GM21360 (cell line): ENCODE measurements around the gene NSF.
"Not testable (repeated sequence)": the region's sequence is repeated elsewhere in the genome, so short reads cannot be mapped to it uniquely, and the experiment has no call there.

Source experiments
- ATAC-seq: cut with Tn5 transposase; IDR thresholded peaks from one replicate; pipeline ENCODE4 v1.9.1; 2021; ENCODE audit warnings: mild to moderate bottlenecking, moderate library complexity; ENCODE audit not compliant: unreplicated experiment

Gene NSF

GRCh38 chr17:46627452-46627851 is 37.0 kb downstream of the NSF start:
- not testable (repeated sequence) for ATAC-seq

- ATAC-seq: not testable (repeated sequence)
Measured at GRCh38 chr17:46628753-46629436, 38.4 kb downstream of the NSF start.

DNA sequence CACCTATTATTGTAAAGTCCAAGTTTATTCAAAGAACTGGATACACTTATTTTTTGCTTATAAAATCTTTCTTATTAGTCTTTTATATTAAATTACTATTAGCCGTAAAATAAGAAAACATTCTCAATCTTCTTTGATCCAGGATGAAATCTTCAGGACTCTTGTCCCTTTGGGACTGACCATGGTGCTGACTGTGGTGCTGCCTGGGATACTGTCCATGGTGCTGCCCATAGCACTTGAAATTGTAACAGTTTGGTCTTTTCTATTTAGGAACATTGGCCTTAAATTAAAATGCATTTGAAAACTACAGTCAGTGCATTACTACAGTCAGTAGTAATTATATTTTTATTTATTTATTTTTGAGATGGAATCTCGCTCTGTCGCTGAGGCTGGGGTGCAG is 41.7 kb downstream of the NSF start:
- ATAC-seq: not testable (repeated sequence)

DNA sequence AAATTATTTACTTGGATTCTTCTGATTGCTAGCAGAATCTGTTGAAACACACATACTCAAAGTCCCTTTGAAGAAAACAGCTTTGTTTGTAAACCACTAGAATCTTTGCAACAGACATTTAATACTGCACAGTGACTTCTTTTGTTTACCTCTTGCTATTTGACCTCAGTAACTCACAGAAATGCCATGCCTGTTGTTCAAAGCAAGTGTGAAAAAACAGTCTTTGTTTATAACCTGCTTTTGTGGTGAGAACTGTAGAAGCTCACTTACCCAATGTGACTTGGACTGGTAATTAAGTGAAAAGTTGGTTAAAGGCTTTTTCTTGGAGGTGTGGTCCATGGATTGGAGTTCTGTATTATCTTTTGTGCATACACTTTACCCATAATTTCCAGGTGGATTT is 44.4 kb downstream of the NSF start:
- ATAC-seq: not testable (repeated sequence)

- ATAC-seq: not testable (repeated sequence)
Measured at GRCh38 chr17:46641861-46642656, 51.6 kb downstream of the NSF start.

- not testable (repeated sequence) for ATAC-seq
Measured at GRCh38 chr17:46647251-46647650, 56.8 kb downstream of the NSF start.

GRCh38 chr17:46647688-46648278 is 57.3 kb downstream of the NSF start:
- not testable (repeated sequence) for ATAC-seq

DNA sequence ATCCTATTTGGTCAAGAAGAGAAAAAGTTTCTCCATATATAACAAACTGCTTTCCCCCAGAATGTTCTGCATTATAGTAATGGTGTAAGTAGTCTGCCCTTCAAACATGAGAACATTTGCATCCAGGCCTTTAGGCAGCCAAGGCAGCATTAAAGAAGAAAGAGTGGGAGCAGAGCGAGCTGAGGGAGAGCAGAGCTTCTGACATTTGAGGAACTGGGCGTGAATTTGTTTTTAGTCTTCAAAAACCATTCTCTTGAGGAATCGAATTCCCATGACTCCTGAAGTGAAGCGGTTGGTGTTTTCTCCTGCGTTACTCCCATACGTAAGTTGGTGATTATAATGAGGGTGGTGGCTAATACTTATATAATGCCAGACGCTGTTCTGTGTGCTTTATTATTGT is 58.8 kb downstream of the NSF start:
- not testable (repeated sequence) for ATAC-seq

DNA sequence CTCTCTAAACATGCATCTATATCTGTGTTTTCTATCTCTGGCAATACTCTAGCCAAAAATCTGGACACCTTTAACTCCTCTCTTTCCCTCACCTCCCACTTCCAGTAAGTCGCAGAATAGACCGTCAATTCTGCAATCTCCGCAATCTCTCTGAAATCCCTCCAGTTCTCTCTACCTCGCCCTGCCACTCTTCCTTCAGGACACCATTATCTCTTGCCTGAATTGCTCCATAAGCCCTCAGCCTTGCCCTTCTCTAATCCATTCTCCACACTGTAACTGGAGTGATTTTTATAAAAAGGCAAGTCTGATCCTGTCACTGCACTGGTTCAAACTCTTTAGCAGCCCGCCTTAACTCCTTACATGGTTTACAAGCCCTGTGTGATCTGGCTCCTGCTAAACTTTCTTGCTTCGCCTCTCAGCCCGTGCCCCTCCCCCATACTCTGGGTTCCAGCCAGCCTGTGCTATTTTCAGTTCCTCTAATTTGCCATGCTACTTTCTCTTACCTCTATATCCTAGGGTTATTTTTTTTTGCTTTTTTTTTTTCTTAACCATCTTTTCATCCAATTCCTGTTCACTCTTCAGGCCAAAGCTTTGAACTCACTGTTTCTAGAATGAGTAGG is 61.7 kb downstream of the NSF start:
- not testable (repeated sequence) for ATAC-seq

- ATAC-seq: not testable (repeated sequence)
Measured at GRCh38 chr17:46658235-46658634, 67.8 kb downstream of the NSF start.

GRCh38 chr17:46659702-46660101 is 69.2 kb downstream of the NSF start:
- ATAC-seq: not testable (repeated sequence)

GRCh38 chr17:46663123-46663522 is 72.7 kb downstream of the NSF start:
- not testable (repeated sequence) for ATAC-seq

DNA sequence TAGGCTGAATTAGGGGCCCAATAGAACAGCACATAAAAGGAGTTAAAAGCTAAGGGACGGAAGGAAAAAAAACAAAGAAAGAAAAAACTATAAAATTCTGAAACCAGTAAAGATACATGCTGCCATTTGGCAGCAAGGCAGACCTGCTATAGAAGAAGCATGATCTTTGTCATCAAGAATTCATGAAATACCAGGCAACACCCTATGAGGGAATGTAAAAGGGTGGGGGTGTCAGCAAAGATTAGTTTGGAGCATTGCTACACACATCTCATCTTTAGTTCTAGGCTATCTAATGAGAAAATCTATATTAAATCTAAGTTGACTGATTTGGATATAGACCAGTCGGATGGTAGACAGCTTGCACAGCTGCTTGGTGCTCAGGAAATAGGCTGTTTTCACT is 73.1 kb downstream of the NSF start:
- ATAC-seq: not testable (repeated sequence)

- ATAC-seq: not testable (repeated sequence)
Measured at GRCh38 chr17:46665969-46666368, 75.5 kb downstream of the NSF start.

- ATAC-seq: not testable (repeated sequence)
Measured at GRCh38 chr17:46670789-46671188, 80.3 kb downstream of the NSF start.

DNA sequence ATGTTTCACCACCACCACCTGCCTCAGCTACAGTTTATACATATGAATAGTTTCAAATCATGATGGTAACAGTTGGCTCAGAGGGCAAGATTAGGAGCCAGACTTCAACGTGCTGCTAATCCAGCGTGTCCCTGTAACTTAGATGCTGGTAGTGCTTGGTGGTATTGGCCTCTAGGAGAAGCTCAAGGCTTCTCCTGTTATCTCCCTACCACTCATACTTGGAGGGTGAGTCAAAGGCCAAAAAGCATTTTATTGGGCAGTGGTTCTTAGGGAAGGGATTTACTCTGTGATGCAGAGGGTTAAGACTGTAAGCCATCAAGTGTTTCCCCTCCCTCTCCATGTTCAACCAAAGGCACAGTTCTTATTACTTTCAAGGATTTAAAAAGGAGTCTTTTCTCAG is 82.3 kb downstream of the NSF start:
- not testable (repeated sequence) for ATAC-seq

- ATAC-seq: not testable (repeated sequence)
Measured at GRCh38 chr17:46677819-46678218, 87.3 kb downstream of the NSF start.

DNA sequence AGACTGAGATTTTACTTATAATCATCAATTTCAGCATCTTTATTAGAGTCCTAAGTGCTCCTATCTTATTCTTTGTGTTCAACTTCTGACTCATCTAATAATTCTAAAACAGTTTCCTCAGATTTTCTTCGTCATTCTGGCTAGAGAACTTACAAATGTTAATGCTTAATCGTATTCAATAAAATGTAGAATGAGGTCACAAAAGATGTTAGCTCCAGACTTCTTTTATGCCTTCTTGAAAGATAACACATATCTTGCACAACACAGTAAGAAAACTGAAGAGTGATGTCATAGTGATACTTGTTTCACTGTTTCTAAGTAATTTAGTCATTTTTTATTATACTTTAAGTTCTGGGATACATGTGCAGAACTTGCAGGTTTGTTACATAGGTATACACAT is 93.2 kb downstream of the NSF start:
- ATAC-seq: not testable (repeated sequence)

DNA sequence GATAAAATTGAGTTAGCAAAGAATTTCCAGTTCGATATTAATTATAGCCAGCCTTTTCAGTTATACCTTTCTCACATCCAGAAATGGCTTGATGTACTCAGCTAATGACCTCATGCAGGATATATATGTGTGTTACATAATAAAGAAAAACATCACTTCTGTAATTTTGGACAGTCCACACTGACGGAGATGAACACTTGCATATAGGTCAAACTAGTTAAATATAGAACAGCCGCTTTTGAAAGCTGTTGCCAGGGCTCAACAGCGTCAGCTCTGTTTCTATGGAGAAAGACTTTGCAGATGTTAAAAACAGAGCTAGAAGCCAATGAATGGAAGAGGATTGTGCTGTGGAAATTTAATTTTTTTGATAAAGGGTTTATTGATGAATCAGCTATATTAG is 94.8 kb downstream of the NSF start:
- ATAC-seq: not testable (repeated sequence)

DNA sequence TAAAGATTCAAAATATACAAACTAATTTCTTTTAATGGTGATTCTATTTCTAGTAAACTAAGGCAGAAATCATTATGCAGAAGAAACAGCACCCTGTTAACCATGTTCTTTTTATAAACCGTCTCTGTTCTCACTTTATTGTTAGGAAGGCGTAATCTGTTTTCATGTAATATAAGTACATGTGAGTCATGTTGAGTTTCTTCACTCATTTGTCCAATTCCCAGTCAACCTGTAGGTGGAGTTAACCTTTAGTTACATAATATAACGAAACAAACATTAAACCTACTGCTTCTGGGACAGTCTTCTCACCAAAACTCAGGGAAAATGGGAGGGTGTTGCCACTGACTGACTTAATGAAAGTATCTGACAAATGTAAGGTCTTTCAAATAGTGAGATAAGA is 101.7 kb downstream of the NSF start:
- ATAC-seq: not testable (repeated sequence)

DNA sequence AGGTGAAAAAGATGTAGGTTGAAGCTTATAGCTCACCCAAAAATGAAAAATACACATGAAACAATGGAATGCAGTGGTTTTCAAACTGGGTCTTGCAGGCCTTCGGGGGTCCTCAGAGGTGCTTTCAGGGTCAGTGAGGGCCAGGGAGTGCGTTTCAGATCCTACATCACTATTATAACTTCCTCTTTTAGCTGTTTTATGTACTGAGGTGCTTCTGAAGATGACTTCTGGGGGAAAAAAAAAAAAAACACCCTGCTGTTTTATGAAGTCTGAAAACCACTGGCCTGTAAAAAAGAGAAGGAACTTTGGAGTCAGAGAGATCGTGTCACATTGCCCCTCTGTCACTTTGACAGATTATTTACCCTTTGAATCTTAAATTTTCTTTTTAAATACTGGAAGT is 102.8 kb downstream of the NSF start:
- ATAC-seq: not testable (repeated sequence)
